K562 (cell line): ENCODE measurements around the gene ATXN1L. TPM values are rescaled to one million over a fixed set of nuclear protein-coding genes. Genes with fewer than 3 reads are reported as not detected.

Experiments
- C11orf30 ChIP-seq: fragments of 450-650 bp; IDR thresholded peaks from 2 replicates; pipeline ENCODE4 v1.6.1; 2016; ENCODE audit warnings: low read depth, mild to moderate bottlenecking
- DDX20 ChIP-seq: fragments of 450-650 bp; IDR thresholded peaks from 2 replicates; pipeline ENCODE4 v1.6.1; 2016; ENCODE audit warnings: missing genetic modification characterization, low read depth, mild to moderate bottlenecking, missing compliant biosample characterization, moderate library complexity
- E2F5 ChIP-seq: sonication (generic); formaldehyde crosslinking; IDR thresholded peaks from 2 replicates; pipeline ENCODE4 v1.8.0; 2022; ENCODE audit warnings: mild to moderate bottlenecking, missing genetic modification reagents
- FOXK2 ChIP-seq, 2 experiments: fragments of 450-650 bp; IDR thresholded peaks in 1 of 2; conservative IDR thresholded peaks in 1 of 2; 2 replicates each; pipeline ENCODE4 v1.6.1; 2016; ENCODE audit warnings: low read depth in 2 of 2, mild to moderate bottlenecking in 1 of 2
- FOXP4 ChIP-seq: sonication (generic); formaldehyde crosslinking; IDR thresholded peaks from 2 replicates; pipeline ENCODE4 v1.8.0; 2022; ENCODE audit warnings: mild to moderate bottlenecking, missing genetic modification reagents, borderline replicate concordance
- HDAC1 ChIP-seq, 2 experiments: fragments of 450-650 bp; IDR thresholded peaks; 2 replicates each; pipeline ENCODE4 v1.6.1; 2016 to 2017; ENCODE audit warnings: inconsistent platforms in 1 of 2, mild to moderate bottlenecking in 1 of 2, moderate library complexity in 1 of 2
- KDM5B ChIP-seq: fragments of 200-600 bp; sonication (generic); IDR thresholded peaks from 2 replicates; pipeline ENCODE4 v1.6.1; 2012; ENCODE audit warnings: low read depth, mild to moderate bottlenecking, moderate library complexity, low read length, control low read depth, inconsistent platforms; ENCODE audit not compliant: insufficient replicate concordance
- KLF13 ChIP-seq: fragments of 450-650 bp; IDR thresholded peaks from 2 replicates; pipeline ENCODE4 v1.6.1; 2016; ENCODE audit warnings: missing genetic modification characterization, low read depth, mild to moderate bottlenecking, missing compliant biosample characterization, moderate library complexity, borderline replicate concordance
- NR4A1 ChIP-seq, 2 experiments: fragments of 250-450 bp in 1 of 2; fragments of 450-650 bp in 1 of 2; sonication (Bioruptor Pico) in 1 of 2; IDR thresholded peaks; 2 replicates each; pipeline versions ENCODE4 v1.4.0 to v1.6.1; 2016 to 2020; ENCODE audit warnings: mild to moderate bottlenecking in 2 of 2, missing compliant biosample characterization in 1 of 2, missing genetic modification characterization in 1 of 2, moderate library complexity in 1 of 2
- PML ChIP-seq: IDR thresholded peaks from 2 replicates; pipeline ENCODE4 v1.6.1; 2012; ENCODE audit warnings: low read length, inconsistent platforms
- PTBP1 ChIP-seq: fragments of 200-400 bp; formaldehyde crosslinking; IDR thresholded peaks from 2 replicates; pipeline ENCODE4 v1.6.1; 2017; ENCODE audit warnings: low read depth, low read length
- SIN3A ChIP-seq, 2 experiments: fragments of 150-350 bp in 1 of 2; IDR thresholded peaks; 2 replicates each; pipeline ENCODE4 v1.6.1; 2011 to 2016; ENCODE audit warnings: borderline replicate concordance in 2 of 2, low read depth in 2 of 2, low read length in 2 of 2, mild to moderate bottlenecking in 2 of 2, moderate library complexity in 2 of 2; ENCODE audit not compliant: control insufficient read depth in 1 of 2
- SRSF7 ChIP-seq: fragments of 200-400 bp; formaldehyde crosslinking; optimal IDR thresholded peaks from 2 replicates; pipeline ENCODE3; 2017; ENCODE audit warnings: mild to moderate bottlenecking, low read depth, low read length
- TSHZ1 ChIP-seq: fragments of 250-450 bp; sonication (Bioruptor Pico); IDR thresholded peaks from 2 replicates; pipeline ENCODE4 v1.4.0; 2020; ENCODE audit warnings: mild to moderate bottlenecking, moderate library complexity
- ZC3H8 ChIP-seq: fragments of 450-650 bp; IDR thresholded peaks from 2 replicates; pipeline ENCODE4 v1.6.1; 2017
- ZNF395 ChIP-seq: fragments of 200-800 bp; sonication (Bioruptor generic); IDR thresholded peaks from 2 replicates; pipeline ENCODE4 v1.6.1; 2017; ENCODE audit warnings: missing genetic modification characterization, missing compliant biosample characterization
- ZNF699 ChIP-seq: fragments of 250-450 bp; sonication (Bioruptor Pico); IDR thresholded peaks from 2 replicates; pipeline ENCODE4 v1.8.0; 2021; ENCODE audit warnings: mild to moderate bottlenecking, moderate library complexity; ENCODE audit not compliant: insufficient replicate concordance
- polyA plus RNA-seq, 8 experiments: library from polyadenylated mRNA; depleted of rRNA in 4 of 8; stranded (reverse) in 5 of 8; unstranded in 3 of 8; fragments of >200 nt; fragmentation: Nextera tagmentation in 2 of 8; fragmentation: Illumina TruSeq in 1 of 8; extraction: Ambion mirVana in 2 of 8; extraction: Trizol in 1 of 8; gene quantifications; 2 replicates each; pipeline versions ENCODE4 v1.2.1 to v1.2.3, GENCODE V29; 2011 to 2014; ENCODE audit warnings: inconsistent platforms in 1 of 8, missing spikeins in 1 of 8
- total RNA-seq, 7 experiments: library from RNA; depleted of rRNA in 6 of 7; stranded (reverse); fragments of >200 nt in 6 of 7; fragmentation: Illumina TruSeq in 2 of 7; extraction: Trizol in 2 of 7; gene quantifications; 2 replicates each; pipeline versions ENCODE4 v1.2.1 to v1.2.3, GENCODE V29; 2011 to 2021; ENCODE audit warnings: low replicate concordance in 1 of 7

ATXN1L gene
- total and polyA plus RNA-seq, 9 of the 15 experiments (the other 6 are each of a cell fraction or from before 2014, with no cell fraction given) = 1.4 to 11.3 (median 9.3) TPM

GRCh38 chr16:71808593-71809459 is 37.0 kb upstream of the ATXN1L start, which contains the start of gene AP1G1 (continued):
- TF ChIP-seq TSHZ1 (CRISPR knock-in tag) (no peak), HDAC1 (IDR thresholded peaks at IDR 0.05) (peak; percentile 48 to 81; a peak in 3 of 4 replicates), ZNF699 (CRISPR knock-in tag) (no peak), SRSF7 (no peak), FOXP4 (CRISPR knock-in tag) (no peak), PML (peak; percentile 58; the same call in 1 of the 2 replicates), DDX20 (0 out of 2 replicates have a peak, but pooled peaks have one; percentile 19), C11orf30 (peak; percentile 99), KDM5B (peak; percentile 83), FOXK2 (conservative IDR thresholded peaks at IDR 0.05 in 1 of 2, IDR thresholded peaks at IDR 0.05 in 1 of 2; ENCODE audit: low read depth in 2 of 2) (peak; percentile 90 to 93), ZNF395 (CRISPR knock-in tag) (0 out of 2 replicates have a peak, but pooled peaks have one; percentile 2), E2F5 (peak; percentile 49; the same call in 1 of the 2 replicates), ZC3H8 (peak; percentile 86; the same call in 1 of the 2 replicates), SIN3A (IDR thresholded peaks at IDR 0.05; ENCODE audit: borderline replicate concordance in 2 of 2, control insufficient read depth in 1 of 2, low read depth in 2 of 2, low read length in 2 of 2) (peak; percentile 46 to 92; a peak in 3 of 4 replicates), PTBP1 (no peak), KLF13 (tag) (peak; percentile 81), NR4A1 (CRISPR knock-in tag; IDR thresholded peaks at IDR 0.05) (no peak), NR4A1 (tag; IDR thresholded peaks at IDR 0.05) (peak; percentile 84)
